NT2/D1 (cell line): ENCODE results near the gene TMEM175.

Experiments used
- SUZ12 ChIP-seq: IDR thresholded peaks from 2 replicates; pipeline ENCODE4 v1.6.1; 2011; ENCODE audit not compliant: insufficient read length, insufficient read depth; ENCODE audit errors: extremely low read depth
- YY1 ChIP-seq: IDR thresholded peaks from 2 replicates; pipeline ENCODE4 v1.6.1; 2011; ENCODE audit not compliant: insufficient read length, insufficient read depth

DNA sequence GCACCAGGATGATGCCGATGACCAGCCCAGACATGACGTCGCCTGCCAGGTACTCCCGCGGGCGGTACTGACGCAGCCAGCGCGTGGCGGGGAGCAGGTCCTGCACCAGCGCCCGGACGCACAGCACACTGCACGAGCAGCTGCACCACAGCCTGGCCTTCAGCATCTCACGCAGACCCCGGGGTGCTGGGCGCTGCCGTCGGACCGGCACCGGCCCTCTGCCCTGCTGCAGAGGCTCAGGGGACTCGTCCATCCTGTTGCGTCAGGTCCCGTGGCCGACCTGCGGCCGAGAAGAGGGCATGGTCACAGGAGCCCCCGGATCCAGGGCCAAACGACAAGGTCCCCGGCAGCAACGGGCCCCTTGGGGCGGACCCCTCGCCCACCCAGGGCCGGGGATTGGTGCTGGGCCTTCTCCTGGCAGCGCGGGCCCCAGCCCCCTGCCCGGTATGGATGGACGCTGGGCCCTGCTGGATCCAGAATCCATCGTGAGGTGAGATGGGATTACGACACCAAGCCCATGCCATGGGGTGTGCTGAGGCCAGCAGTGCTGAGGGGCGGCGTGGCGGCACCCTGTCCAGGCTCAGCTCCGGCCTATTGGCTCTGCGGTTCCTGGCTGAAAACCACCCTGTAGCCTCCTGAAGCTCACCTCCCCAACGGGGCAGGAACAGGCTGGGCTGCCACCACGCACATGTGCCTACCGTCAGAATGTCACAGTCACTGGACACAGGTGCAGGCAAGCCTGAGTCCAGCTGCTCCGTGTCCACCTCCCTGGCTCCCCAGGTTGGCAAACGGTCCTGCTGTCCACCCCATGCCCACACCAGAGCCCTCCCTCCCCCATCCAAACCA lies 59.4 kb downstream of the TMEM175 start:
- no peak for TF ChIP-seq SUZ12
- no peak for TF ChIP-seq YY1
